ENCODE data around the gene DDN.

The DDN gene

GRCh38 chr12:49031573-49032161 lies 32.5 kb upstream of the DDN start:
- no peak for DNase-seq (ENCODE audit: low spot score)

- DNase-seq (ENCODE audit: low spot score), result no peak
These were observed 31.8 kb upstream of the DDN start for GRCh38 chr12:49030714-49031572.

- DNase-seq (ENCODE audit: low spot score), result no peak
These were observed 30.9 kb upstream of the DDN start for GRCh38 chr12:49030119-49030518.

- DNase-seq (ENCODE audit: low spot score), result no peak
These were observed 29.6 kb upstream of the DDN start for GRCh38 chr12:49028666-49029275.

- DNase-seq (ENCODE audit: low spot score), result no peak
These were observed 28.8 kb upstream of the DDN start for GRCh38 chr12:49027846-49028555.

GRCh38 chr12:49026678-49027480 lies 27.7 kb upstream of the DDN start:
- DNase-seq (ENCODE audit: low spot score), result no peak

GRCh38 chr12:49026101-49026500 lies 26.9 kb upstream of the DDN start:
- DNase-seq (ENCODE audit: low spot score), result no peak

- no peak for DNase-seq (ENCODE audit: low spot score)
These were observed 26.3 kb upstream of the DDN start for GRCh38 chr12:49025463-49025862.

GRCh38 chr12:49024543-49024942 lies 25.4 kb upstream of the DDN start:
- no peak for DNase-seq (ENCODE audit: low spot score)

GRCh38 chr12:49023812-49024211 lies 24.6 kb upstream of the DDN start:
- no peak for DNase-seq (ENCODE audit: low spot score)

- DNase-seq (ENCODE audit: low spot score), result no peak
These were observed 23.5 kb upstream of the DDN start for GRCh38 chr12:49022558-49023178.

GRCh38 chr12:49021292-49021915 lies 22.2 kb upstream of the DDN start:
- DNase-seq (ENCODE audit: low spot score), result no peak

- DNase-seq (ENCODE audit: low spot score), result no peak
These were observed 21.3 kb upstream of the DDN start for GRCh38 chr12:49020441-49020840.

GRCh38 chr12:49019443-49020324 lies 20.5 kb upstream of the DDN start:
- no peak for DNase-seq (ENCODE audit: low spot score)

GRCh38 chr12:49019120-49019430 lies 19.9 kb upstream of the DDN start:
- DNase-seq (ENCODE audit: low spot score), result no peak

- peak; percentile 97 for DNase-seq (ENCODE audit: low spot score)
These were observed 19.3 kb upstream of the DDN start, which contains the start of gene PRKAG1 for GRCh38 chr12:49018261-49019119. Gene PRKAG1, minus strand, starts transcription at chr12:49018776. Its CDS starts 36 bp downstream, at chr12:49018740.

- DNase-seq (ENCODE audit: low spot score), result no peak
These were observed 18.7 kb upstream of the DDN start for GRCh38 chr12:49017891-49018260.

GRCh38 chr12:49015196-49015595 lies 16.0 kb upstream of the DDN start:
- no peak for DNase-seq (ENCODE audit: low spot score)

GRCh38 chr12:49014547-49014946 lies 15.4 kb upstream of the DDN start:
- DNase-seq (ENCODE audit: low spot score), result no peak
